Vagina (tissue), 2 donors: ENCODE measurements around the gene RNF208.

Source experiments
- POLR2A ChIP-seq, 2 donors: fragments of 450-650 bp; IDR thresholded peaks; one replicate each; pipeline ENCODE4 v1.6.1; 2017; ENCODE audit warnings: antibody characterized with exemption in 2 of 2, mild to moderate bottlenecking in 2 of 2, moderate library complexity in 2 of 2
- POLR2AphosphoS5 ChIP-seq, 2 donors: sonication (generic); formaldehyde crosslinking; IDR thresholded peaks; one replicate each; pipeline ENCODE4 v1.9.0; 2017; ENCODE audit warnings: antibody characterized with exemption in 2 of 2, mild to moderate bottlenecking in 2 of 2, low read depth in 1 of 2; ENCODE audit not compliant: insufficient read depth in 1 of 2
- TF ChIP-seq, protein P1 (sequence below), 3 experiments: fragments of 450-650 bp in 2 of 3; fragments of 200-600 bp in 1 of 3; sonication (generic) in 1 of 3; IDR thresholded peaks; one replicate each; pipeline ENCODE4 v1.5.1; 2017 to 2019; ENCODE audit warnings: antibody characterized with exemption in 3 of 3, mild to moderate bottlenecking in 2 of 3, moderate library complexity in 2 of 3

DNA sequence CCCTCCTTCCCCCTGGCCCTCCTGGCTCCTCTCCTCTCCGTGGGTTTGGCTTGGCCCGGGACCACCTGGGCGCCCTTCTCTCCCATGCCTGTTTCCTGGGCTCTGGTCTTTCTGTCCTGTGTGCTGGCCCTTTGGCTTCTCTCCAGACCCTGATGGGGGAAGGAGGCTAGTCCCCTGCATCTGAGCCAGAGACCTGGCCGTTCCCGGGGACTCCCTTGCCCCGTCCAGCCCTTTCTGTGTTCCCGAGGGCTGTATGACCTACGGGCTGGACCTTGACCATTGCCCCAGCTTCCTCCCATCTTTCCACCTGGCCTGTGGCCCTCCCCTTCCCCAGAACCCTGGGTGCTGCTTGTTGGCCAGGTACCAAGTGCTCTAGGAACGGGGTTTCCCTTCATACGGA lies 41.5 kb upstream of the RNF208 start:
- TF ChIP-seq POLR2A (IDR thresholded peaks at IDR 0.05), result no peak
- TF ChIP-seq, protein P1, sequence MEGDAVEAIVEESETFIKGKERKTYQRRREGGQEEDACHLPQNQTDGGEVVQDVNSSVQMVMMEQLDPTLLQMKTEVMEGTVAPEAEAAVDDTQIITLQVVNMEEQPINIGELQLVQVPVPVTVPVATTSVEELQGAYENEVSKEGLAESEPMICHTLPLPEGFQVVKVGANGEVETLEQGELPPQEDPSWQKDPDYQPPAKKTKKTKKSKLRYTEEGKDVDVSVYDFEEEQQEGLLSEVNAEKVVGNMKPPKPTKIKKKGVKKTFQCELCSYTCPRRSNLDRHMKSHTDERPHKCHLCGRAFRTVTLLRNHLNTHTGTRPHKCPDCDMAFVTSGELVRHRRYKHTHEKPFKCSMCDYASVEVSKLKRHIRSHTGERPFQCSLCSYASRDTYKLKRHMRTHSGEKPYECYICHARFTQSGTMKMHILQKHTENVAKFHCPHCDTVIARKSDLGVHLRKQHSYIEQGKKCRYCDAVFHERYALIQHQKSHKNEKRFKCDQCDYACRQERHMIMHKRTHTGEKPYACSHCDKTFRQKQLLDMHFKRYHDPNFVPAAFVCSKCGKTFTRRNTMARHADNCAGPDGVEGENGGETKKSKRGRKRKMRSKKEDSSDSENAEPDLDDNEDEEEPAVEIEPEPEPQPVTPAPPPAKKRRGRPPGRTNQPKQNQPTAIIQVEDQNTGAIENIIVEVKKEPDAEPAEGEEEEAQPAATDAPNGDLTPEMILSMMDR (IDR thresholded peaks at IDR 0.05), result no peak
- TF ChIP-seq POLR2AphosphoS5 (IDR thresholded peaks at IDR 0.05; ENCODE audit: insufficient read depth in 1 of 2, low read depth in 1 of 2), result no peak
